A673 (cell line): Measurements from ENCODE around the gene PRPS2. TPM values are rescaled to one million over a fixed set of nuclear protein-coding genes. Genes with fewer than 3 reads are reported as not detected.

Experiments
- BruUV-seq: library from RNA; stranded (reverse); fragments of 400-500 nt; replicated peaks from 2 replicates; lab custom pipeline; 2021; lab: Mats Ljungman, UMichigan
- CTCF ChIA-PET: fragments of 300-600 bp; sonication (Branson Sonifier 250); formaldehyde crosslinking; loops from one replicate; lab custom pipeline; 2022; ENCODE audit warnings: antibody characterized with exemption; lab: Charles Lee
- POLR2A ChIA-PET: fragments of 300-600 bp; sonication (Branson Sonifier 250); formaldehyde crosslinking; loops from one replicate; lab custom pipeline; 2022; ENCODE audit warnings: antibody characterized with exemption; ENCODE audit not compliant: low non-redundant PET; lab: Charles Lee
- DNase-seq: peaks from one replicate; pipeline ENCODE4 v3.0.0-alpha.2; 2015; ENCODE audit warnings: low spot score
- H3K27ac ChIP-seq: fragments of 200-600 bp; sonication (generic); 2 replicates; pipeline ENCODE4 v1.5.1; 2016; ENCODE audit warnings: mixed run types, low read depth, mild to moderate bottlenecking, mixed read lengths, antibody characterized with exemption, low read length; ENCODE audit not compliant: poor library complexity, severe bottlenecking
- H3K27me3 ChIP-seq: fragments of 200-600 bp; sonication (generic); replicated peaks from 2 replicates; pipeline ENCODE4 v1.6.1; 2017; ENCODE audit warnings: mixed run types, low read depth, mild to moderate bottlenecking, mixed read lengths, antibody characterized with exemption, low read length; ENCODE audit not compliant: insufficient read depth, poor library complexity
- H3K36me3 ChIP-seq: fragments of 200-600 bp; sonication (generic); 2 replicates; pipeline ENCODE4 v1.6.1; 2016; ENCODE audit warnings: mixed run types, mild to moderate bottlenecking, mixed read lengths, antibody characterized with exemption, low read length; ENCODE audit not compliant: insufficient read depth, poor library complexity, severe bottlenecking
- H3K4me1 ChIP-seq: fragments of 200-600 bp; sonication (generic); 2 replicates; pipeline ENCODE4 v1.6.1; 2017; ENCODE audit warnings: mixed run types, mild to moderate bottlenecking, mixed read lengths, antibody characterized with exemption, low read length; ENCODE audit not compliant: insufficient read depth, poor library complexity, severe bottlenecking
- H3K4me3 ChIP-seq: fragments of 200-600 bp; sonication (generic); 2 replicates; pipeline ENCODE4 v1.5.1; 2016; ENCODE audit warnings: low read depth, mixed run types, mild to moderate bottlenecking, mixed read lengths, low read length; ENCODE audit not compliant: poor library complexity, severe bottlenecking
- H3K9me3 ChIP-seq: fragments of 200-600 bp; sonication (generic); 2 replicates; pipeline ENCODE4 v1.6.1; 2016; ENCODE audit warnings: mixed run types, low read depth, mild to moderate bottlenecking, mixed read lengths, antibody characterized with exemption, low read length; ENCODE audit not compliant: poor library complexity, severe bottlenecking
- CTCF ChIP-seq: fragments of 300-800, 200-600 bp; sonication (generic); conservative IDR thresholded peaks from 2 replicates; pipeline ENCODE4 v1.5.1; 2017; ENCODE audit warnings: low read depth, mild to moderate bottlenecking, antibody characterized with exemption, low read length, moderate library complexity, mixed read lengths
- EZH2 ChIP-seq: fragments of 200-600 bp; sonication (generic); IDR thresholded peaks from 2 replicates; pipeline ENCODE4 v1.6.1; 2017; ENCODE audit warnings: borderline replicate concordance, low read depth, mild to moderate bottlenecking, mixed read lengths, antibody characterized with exemption, low read length; ENCODE audit not compliant: poor library complexity, severe bottlenecking
- intact Hi-C: fragments of 100-400 bp; cut with micrococcal nuclease; formaldehyde crosslinking; loops from one replicate; pipeline ENCODE4 v1.10.0; 2022; ENCODE audit not compliant: unreplicated experiment
- total RNA-seq: library from RNA; stranded (reverse); gene quantifications from 2 replicates; pipeline ENCODE4 v1.2.3, GENCODE V29; 2021

PRPS2 gene
- total RNA-seq, 1 experiment from 2014 or later, result 38.9 TPM

GRCh38 chrX:12843668-12844279 lies 52.6 kb downstream of the PRPS2 start:
- intact Hi-C loops, result no loop called here
- H3K27ac ChIP-seq, result no peak overlapping the region
- peaks cover 3% of the 10 kb centered on the region for H3K27me3 ChIP-seq
- no peak for DNase-seq
- ChIA-PET POLR2A (no interaction called here), CTCF (no interaction called here)
- H3K4me1 ChIP-seq, result no peaks in the 10 kb centered on the region
- H3K9me3 ChIP-seq, result no peaks in the 10 kb centered on the region
- no peak overlapping the region for H3K4me3 ChIP-seq
- no peak for TF ChIP-seq CTCF
- no peaks in the 10 kb centered on the region for H3K36me3 ChIP-seq
- no TSS peak for BruUV-seq

GRCh38 chrX:12844319-12844718 lies 53.1 kb downstream of the PRPS2 start:
- no TSS peak for BruUV-seq
- CTCF ChIA-PET, result no interaction called here
- POLR2A ChIA-PET, result no interaction called here
- no peak overlapping the region for H3K27ac ChIP-seq
- no peak for TF ChIP-seq EZH2
- TF ChIP-seq CTCF, result no peak
- H3K27me3 ChIP-seq, result peaks cover 3% of the 10 kb centered on the region
- no peaks in the 10 kb centered on the region for H3K4me1 ChIP-seq
- no peak for DNase-seq
- H3K4me3 ChIP-seq, result no peak overlapping the region
- no peaks in the 10 kb centered on the region for H3K9me3 ChIP-seq
- intact Hi-C loops, result no loop called here
- no peaks in the 10 kb centered on the region for H3K36me3 ChIP-seq

GRCh38 chrX:12865359-12865758 lies 74.1 kb downstream of the PRPS2 start:
- TF ChIP-seq EZH2, result no peak
- TF ChIP-seq CTCF, result no peak
- Histone ChIP-seq H3K4me1 (no peaks in the 10 kb centered on the region), H3K9me3 (peaks cover 5% of the 10 kb centered on the region), H3K27ac (no peak overlapping the region), H3K36me3 (no peaks in the 10 kb centered on the region), H3K27me3 (no peaks in the 10 kb centered on the region), H3K4me3 (no peak overlapping the region)
- intact Hi-C loops, result no loop called here
- DNase-seq, result no peak
- BruUV-seq, result no TSS peak
- CTCF ChIA-PET, result no interaction called here
- POLR2A ChIA-PET, result no interaction called here
